ENCODE results near the gene ARFGAP1.

GRCh38 chr20:63332488-63333240, 60.1 kb downstream of the ARFGAP1 start:
- no peak for TF ChIP-seq CTCF (IDR thresholded peaks at IDR 0.05)
- no peak for TF ChIP-seq POLR2A (IDR thresholded peaks at IDR 0.05)

Measured in uterus (tissue), 2 donors.